ENCODE data around the gene CC2D2B.
A peak's percentile ranks its signal among the peaks of the same experiment; 100 is the strongest.

GRCh38 chr10:95864906-95865813 is 42.6 kb upstream of the CC2D2B start:
- TF ChIP-seq, protein P1, sequence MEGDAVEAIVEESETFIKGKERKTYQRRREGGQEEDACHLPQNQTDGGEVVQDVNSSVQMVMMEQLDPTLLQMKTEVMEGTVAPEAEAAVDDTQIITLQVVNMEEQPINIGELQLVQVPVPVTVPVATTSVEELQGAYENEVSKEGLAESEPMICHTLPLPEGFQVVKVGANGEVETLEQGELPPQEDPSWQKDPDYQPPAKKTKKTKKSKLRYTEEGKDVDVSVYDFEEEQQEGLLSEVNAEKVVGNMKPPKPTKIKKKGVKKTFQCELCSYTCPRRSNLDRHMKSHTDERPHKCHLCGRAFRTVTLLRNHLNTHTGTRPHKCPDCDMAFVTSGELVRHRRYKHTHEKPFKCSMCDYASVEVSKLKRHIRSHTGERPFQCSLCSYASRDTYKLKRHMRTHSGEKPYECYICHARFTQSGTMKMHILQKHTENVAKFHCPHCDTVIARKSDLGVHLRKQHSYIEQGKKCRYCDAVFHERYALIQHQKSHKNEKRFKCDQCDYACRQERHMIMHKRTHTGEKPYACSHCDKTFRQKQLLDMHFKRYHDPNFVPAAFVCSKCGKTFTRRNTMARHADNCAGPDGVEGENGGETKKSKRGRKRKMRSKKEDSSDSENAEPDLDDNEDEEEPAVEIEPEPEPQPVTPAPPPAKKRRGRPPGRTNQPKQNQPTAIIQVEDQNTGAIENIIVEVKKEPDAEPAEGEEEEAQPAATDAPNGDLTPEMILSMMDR (IDR thresholded peaks at IDR 0.05) = peak in 5 of 6 experiments; percentile 36 to 61 (median 52)
- TF ChIP-seq POLR2A (IDR thresholded peaks at IDR 0.05) = no peak
